CD4-positive, alpha-beta T cell treated with Interleukin-12 subunit alpha and Interleukin-12 subunit beta, for 1 hour (primary cell): Measurements from ENCODE around the gene PRXL2A.
"Not testable (repeated sequence)": the region's sequence is repeated elsewhere in the genome, so short reads cannot be mapped to it uniquely, and the experiment has no call there.

ENCODE experiments used
- DNase-seq: peaks from one replicate; pipeline ENCODE4 v3.0.0-alpha.2; 2020

The PRXL2A gene

GRCh38 chr10:80411681-80412220 is 3.4 kb downstream of the PRXL2A start:
- DNase-seq: no peak

GRCh38 chr10:80412486-80412885 is 4.1 kb downstream of the PRXL2A start:
- DNase-seq: no peak

- DNase-seq: no peak
These were observed 5.1 kb downstream of the PRXL2A start for GRCh38 chr10:80413271-80413996.

- no peak for DNase-seq
These were observed 6.0 kb downstream of the PRXL2A start for GRCh38 chr10:80414142-80414895.

- no peak for DNase-seq
These were observed 7.6 kb downstream of the PRXL2A start for GRCh38 chr10:80415734-80416478.

- no peak for DNase-seq
These were observed 8.2 kb downstream of the PRXL2A start for GRCh38 chr10:80416479-80417098.

- DNase-seq: not testable (repeated sequence)
These were observed 8.9 kb downstream of the PRXL2A start for GRCh38 chr10:80417256-80417655.

- no peak for DNase-seq
These were observed 12.8 kb downstream of the PRXL2A start for GRCh38 chr10:80421050-80421706.

- DNase-seq: no peak
These were observed 13.6 kb downstream of the PRXL2A start for GRCh38 chr10:80421707-80422536.

GRCh38 chr10:80425901-80426300 is 17.6 kb downstream of the PRXL2A start:
- DNase-seq: no peak

- no peak for DNase-seq
These were observed 19.2 kb downstream of the PRXL2A start for GRCh38 chr10:80427541-80427940.

- DNase-seq: no peak
These were observed 21.2 kb downstream of the PRXL2A start for GRCh38 chr10:80429521-80429973.

- no peak for DNase-seq
These were observed 24.8 kb downstream of the PRXL2A start for GRCh38 chr10:80433134-80433533.

GRCh38 chr10:80436446-80437098 is 28.2 kb downstream of the PRXL2A start:
- DNase-seq: no peak

- DNase-seq: no peak
These were observed 28.9 kb downstream of the PRXL2A start for GRCh38 chr10:80437227-80437626.

- no peak for DNase-seq
These were observed 33.5 kb downstream of the PRXL2A start for GRCh38 chr10:80441831-80442230.

GRCh38 chr10:80442879-80443278 is 34.5 kb downstream of the PRXL2A start:
- DNase-seq: no peak

GRCh38 chr10:80443531-80443974 is 35.2 kb downstream of the PRXL2A start:
- no peak for DNase-seq

GRCh38 chr10:80444124-80444523 is 35.8 kb downstream of the PRXL2A start:
- no peak for DNase-seq

- DNase-seq: peak; percentile 83
These were observed 36.4 kb downstream of the PRXL2A start for GRCh38 chr10:80444646-80445319.
